ENCODE measurements around the gene NCOA7.

NCOA7 gene

DNA sequence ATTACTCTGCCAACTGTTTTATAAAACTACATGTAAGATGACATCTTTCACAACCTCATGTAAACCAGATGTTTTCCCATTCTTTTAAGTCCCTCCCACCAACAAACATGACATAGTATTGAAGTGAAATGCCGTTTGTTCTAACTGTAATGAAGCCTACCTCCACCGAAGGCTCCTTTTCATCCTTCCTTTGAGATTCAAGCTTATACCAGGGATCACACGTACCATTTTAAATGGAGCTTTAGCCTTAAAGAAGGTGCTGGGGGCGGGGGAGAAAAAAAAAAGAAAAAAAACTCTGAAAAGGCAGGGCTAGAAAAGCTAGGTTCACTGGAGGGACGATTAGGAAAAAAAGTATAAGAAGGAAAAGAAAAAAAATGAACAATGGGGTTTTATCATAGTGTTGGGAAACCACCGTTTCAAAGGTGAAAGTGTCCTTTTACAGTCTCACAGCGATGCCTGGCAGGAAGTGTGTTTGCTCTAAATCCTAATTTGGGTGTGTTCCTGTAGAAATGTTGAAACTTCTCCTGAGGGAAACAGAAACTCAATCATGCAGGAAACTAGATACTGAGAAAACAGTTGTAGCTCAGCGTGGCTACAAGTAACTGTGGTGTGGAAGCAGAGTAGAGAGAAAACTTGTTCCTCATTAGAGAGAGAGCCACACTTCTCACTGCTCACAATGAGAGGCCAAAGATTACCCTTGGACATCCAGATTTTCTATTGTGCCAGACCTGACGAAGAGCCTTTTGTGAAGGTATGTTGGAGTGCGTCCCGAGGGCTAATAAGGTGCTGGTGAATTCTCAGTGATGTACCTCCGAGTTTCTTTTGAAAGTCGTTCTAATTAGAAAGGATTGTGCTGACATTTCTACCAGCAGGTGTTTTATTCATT lies 128.2 kb downstream of the NCOA7 start:
- no peaks in the 10 kb centered on the region for H3K4me1 ChIP-seq (ENCODE audit: insufficient read depth, insufficient read length)
- H3K4me3 ChIP-seq (ENCODE audit: insufficient read length, low read depth), result no peak overlapping the region
- H3K9ac ChIP-seq (ENCODE audit: insufficient read length, low read depth), result no peak overlapping the region
- H3K36me3 ChIP-seq (ENCODE audit: insufficient read depth, insufficient read length, low read length), result peaks cover 6% of the 10 kb centered on the region
- no peak for DNase-seq (ENCODE audit: low read depth, low spot score)
- TF ChIP-seq YY1 (IDR thresholded peaks at IDR 0.05; ENCODE audit: insufficient read depth, insufficient read length) (no peak), SUZ12 (IDR thresholded peaks at IDR 0.05; ENCODE audit: extremely low read depth, insufficient read depth, insufficient read length) (no peak), ZNF274 (IDR thresholded peaks at IDR 0.05; ENCODE audit: low read depth, low read length) (no peak)
- H3K27me3 ChIP-seq (ENCODE audit: insufficient read depth, insufficient read length), result no peaks in the 10 kb centered on the region
- no peaks in the 10 kb centered on the region for H3K9me3 ChIP-seq (ENCODE audit: insufficient read depth, low read length)

DNA sequence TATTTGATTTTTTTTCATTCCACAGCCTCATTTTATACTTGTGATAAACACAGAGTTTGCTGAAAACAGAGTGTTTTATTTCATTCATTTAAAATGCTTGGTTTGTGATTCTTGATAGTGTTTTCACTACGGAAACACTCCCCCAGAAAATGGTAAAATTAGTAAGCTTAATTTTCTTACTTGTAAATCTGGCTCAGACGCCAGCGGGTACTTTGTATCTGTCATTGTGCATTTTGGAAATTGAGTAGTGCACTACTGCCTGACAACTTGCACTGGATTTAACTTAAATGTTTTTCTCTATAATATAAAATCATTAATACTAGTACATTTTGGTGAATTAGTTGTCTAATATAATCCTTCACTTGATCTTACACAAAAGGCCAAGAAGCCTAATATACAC lies 128.9 kb downstream of the NCOA7 start:
- Histone ChIP-seq H3K27me3 (ENCODE audit: insufficient read depth, insufficient read length) (no peaks in the 10 kb centered on the region), H3K9me3 (ENCODE audit: insufficient read depth, low read length) (no peaks in the 10 kb centered on the region), H3K4me3 (ENCODE audit: insufficient read length, low read depth) (no peak overlapping the region), H3K9ac (ENCODE audit: insufficient read length, low read depth) (no peak overlapping the region), H3K36me3 (ENCODE audit: insufficient read depth, insufficient read length, low read length) (peaks cover 6% of the 10 kb centered on the region), H3K4me1 (ENCODE audit: insufficient read depth, insufficient read length) (no peaks in the 10 kb centered on the region)
- TF ChIP-seq ZNF274 (IDR thresholded peaks at IDR 0.05; ENCODE audit: low read depth, low read length) (no peak), SUZ12 (IDR thresholded peaks at IDR 0.05; ENCODE audit: extremely low read depth, insufficient read depth, insufficient read length) (no peak), YY1 (IDR thresholded peaks at IDR 0.05; ENCODE audit: insufficient read depth, insufficient read length) (no peak)
- DNase-seq (ENCODE audit: low read depth, low spot score), result no peak

DNA sequence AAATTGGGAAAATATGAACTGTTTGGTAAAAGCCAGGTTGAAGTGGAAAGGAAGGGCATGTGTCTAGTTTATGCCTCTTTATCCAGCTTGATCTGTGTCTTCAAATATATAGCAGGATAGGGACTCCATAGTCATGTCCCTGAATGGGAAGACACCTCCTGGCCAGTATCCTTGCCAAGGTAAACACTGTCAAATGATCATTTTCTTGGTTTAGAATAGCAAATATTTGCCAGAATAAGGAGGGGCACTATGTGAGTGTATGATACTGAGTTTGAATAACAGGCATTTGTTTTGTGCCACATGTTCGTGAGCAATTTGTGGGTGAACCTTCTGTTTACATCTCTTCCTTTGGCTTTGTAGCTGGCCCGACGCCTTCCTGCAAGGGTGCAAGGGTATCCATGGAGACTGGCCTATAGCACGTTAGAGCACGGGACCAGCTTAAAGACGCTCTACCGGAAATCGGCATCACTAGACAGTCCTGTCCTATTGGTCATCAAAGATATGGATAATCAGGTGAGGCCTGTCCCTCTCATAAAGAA lies 131.6 kb downstream of the NCOA7 start:
- Histone ChIP-seq H3K4me1 (ENCODE audit: insufficient read depth, insufficient read length) (no peaks in the 10 kb centered on the region), H3K9me3 (ENCODE audit: insufficient read depth, low read length) (no peaks in the 10 kb centered on the region), H3K36me3 (ENCODE audit: insufficient read depth, insufficient read length, low read length) (peaks cover 2% of the 10 kb centered on the region), H3K4me3 (ENCODE audit: insufficient read length, low read depth) (no peak overlapping the region), H3K27me3 (ENCODE audit: insufficient read depth, insufficient read length) (no peaks in the 10 kb centered on the region), H3K9ac (ENCODE audit: insufficient read length, low read depth) (no peak overlapping the region)
- no peak for TF ChIP-seq SUZ12 (IDR thresholded peaks at IDR 0.05; ENCODE audit: extremely low read depth, insufficient read depth, insufficient read length)
- TF ChIP-seq YY1 (IDR thresholded peaks at IDR 0.05; ENCODE audit: insufficient read depth, insufficient read length), result no peak
- no peak for TF ChIP-seq ZNF274 (IDR thresholded peaks at IDR 0.05; ENCODE audit: low read depth, low read length)
- no peak for DNase-seq (ENCODE audit: low read depth, low spot score)

DNA sequence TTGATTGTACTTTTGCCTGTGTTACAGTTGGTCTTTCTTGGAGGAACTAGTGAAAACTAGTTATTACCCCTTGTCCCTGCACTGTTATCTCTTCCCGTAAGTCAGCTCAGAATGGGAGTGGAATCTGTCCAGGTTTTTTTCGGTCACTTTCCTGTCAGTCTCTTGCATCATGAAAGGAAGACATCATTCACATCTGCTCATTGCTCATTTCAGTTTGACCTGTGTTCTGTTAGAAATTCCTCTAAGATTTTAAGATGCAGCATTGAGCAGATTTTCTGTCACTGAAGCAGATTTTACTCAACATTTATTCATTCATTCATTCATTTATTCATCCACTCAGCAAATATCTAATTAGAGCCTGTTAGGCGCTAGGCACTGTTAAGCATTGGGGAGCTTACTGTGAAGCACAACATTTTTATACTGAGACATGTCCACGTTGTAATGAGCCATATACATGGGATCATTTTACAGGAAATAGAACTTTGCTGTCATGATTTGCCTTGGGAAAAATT lies 132.7 kb downstream of the NCOA7 start:
- Histone ChIP-seq H3K9me3 (ENCODE audit: insufficient read depth, low read length) (no peaks in the 10 kb centered on the region), H3K9ac (ENCODE audit: insufficient read length, low read depth) (no peak overlapping the region), H3K36me3 (ENCODE audit: insufficient read depth, insufficient read length, low read length) (peaks cover 2% of the 10 kb centered on the region), H3K4me3 (ENCODE audit: insufficient read length, low read depth) (no peak overlapping the region), H3K27me3 (ENCODE audit: insufficient read depth, insufficient read length) (no peaks in the 10 kb centered on the region), H3K4me1 (ENCODE audit: insufficient read depth, insufficient read length) (no peaks in the 10 kb centered on the region)
- no peak for DNase-seq (ENCODE audit: low read depth, low spot score)
- TF ChIP-seq SUZ12 (IDR thresholded peaks at IDR 0.05; ENCODE audit: extremely low read depth, insufficient read depth, insufficient read length) (no peak), ZNF274 (IDR thresholded peaks at IDR 0.05; ENCODE audit: low read depth, low read length) (no peak), YY1 (IDR thresholded peaks at IDR 0.05; ENCODE audit: insufficient read depth, insufficient read length) (no peak)

DNA sequence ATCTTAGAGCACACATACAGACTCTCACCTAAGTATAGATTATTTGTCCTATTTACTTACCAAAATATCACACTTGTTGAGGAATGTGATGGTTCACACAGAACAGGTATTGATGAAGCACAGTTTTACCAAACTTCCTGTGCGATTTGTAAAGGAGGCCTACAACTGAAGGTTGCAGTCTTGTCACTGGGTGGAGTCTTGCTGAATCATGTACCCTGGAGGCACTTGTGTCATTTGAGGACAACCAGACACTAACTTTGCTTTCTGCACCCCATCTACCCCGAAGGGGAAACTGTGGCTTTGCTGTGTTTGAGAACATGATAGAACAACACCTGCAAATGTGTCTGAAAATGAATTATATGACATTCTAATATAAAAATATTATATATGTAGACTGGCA lies 133.4 kb downstream of the NCOA7 start:
- no peak overlapping the region for H3K9ac ChIP-seq (ENCODE audit: insufficient read length, low read depth)
- no peaks in the 10 kb centered on the region for H3K9me3 ChIP-seq (ENCODE audit: insufficient read depth, low read length)
- H3K4me1 ChIP-seq (ENCODE audit: insufficient read depth, insufficient read length), result no peaks in the 10 kb centered on the region
- H3K27me3 ChIP-seq (ENCODE audit: insufficient read depth, insufficient read length), result no peaks in the 10 kb centered on the region
- DNase-seq (ENCODE audit: low read depth, low spot score), result no peak
- H3K36me3 ChIP-seq (ENCODE audit: insufficient read depth, insufficient read length, low read length), result peaks cover 2% of the 10 kb centered on the region
- TF ChIP-seq SUZ12 (IDR thresholded peaks at IDR 0.05; ENCODE audit: extremely low read depth, insufficient read depth, insufficient read length) (no peak), ZNF274 (IDR thresholded peaks at IDR 0.05; ENCODE audit: low read depth, low read length) (no peak), YY1 (IDR thresholded peaks at IDR 0.05; ENCODE audit: insufficient read depth, insufficient read length) (no peak)
- H3K4me3 ChIP-seq (ENCODE audit: insufficient read length, low read depth), result no peak overlapping the region

DNA sequence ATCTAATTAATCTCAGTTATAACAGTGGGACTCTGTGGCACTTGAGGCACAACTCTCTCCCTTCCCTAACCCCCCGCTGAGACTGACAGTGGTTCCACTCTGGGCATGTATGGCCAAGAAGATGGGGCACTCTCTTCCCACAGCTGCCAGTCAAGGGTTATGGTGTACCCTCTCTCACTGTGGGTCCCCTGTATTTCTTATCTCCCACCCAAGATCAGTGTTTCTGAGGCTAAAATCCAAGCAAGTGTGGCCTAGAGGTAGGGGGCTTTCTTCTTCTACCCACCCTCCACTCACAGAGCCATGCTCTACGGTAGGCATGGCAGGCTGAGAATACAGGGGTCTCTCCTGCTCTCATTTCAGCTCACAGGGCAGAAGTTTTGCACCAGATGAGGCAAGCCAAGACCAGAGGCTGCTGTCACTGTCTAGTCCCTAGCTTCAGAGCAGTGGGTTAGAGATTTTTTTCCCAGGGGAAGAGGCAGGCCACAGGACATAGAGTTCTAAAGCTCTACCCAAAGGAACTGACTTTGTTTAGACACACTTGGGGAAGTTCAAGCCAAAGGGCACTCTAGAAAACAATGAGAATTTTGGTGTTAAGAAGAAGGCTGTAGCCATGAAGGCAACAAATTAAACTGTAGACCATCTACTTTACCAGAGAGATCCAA lies 134.1 kb downstream of the NCOA7 start:
- TF ChIP-seq YY1 (IDR thresholded peaks at IDR 0.05; ENCODE audit: insufficient read depth, insufficient read length), result no peak
- no peak for TF ChIP-seq SUZ12 (IDR thresholded peaks at IDR 0.05; ENCODE audit: extremely low read depth, insufficient read depth, insufficient read length)
- TF ChIP-seq ZNF274 (IDR thresholded peaks at IDR 0.05; ENCODE audit: low read depth, low read length), result no peak
- peaks cover 2% of the 10 kb centered on the region for H3K36me3 ChIP-seq (ENCODE audit: insufficient read depth, insufficient read length, low read length)
- no peak overlapping the region for H3K4me3 ChIP-seq (ENCODE audit: insufficient read length, low read depth)
- no peaks in the 10 kb centered on the region for H3K27me3 ChIP-seq (ENCODE audit: insufficient read depth, insufficient read length)
- no peaks in the 10 kb centered on the region for H3K9me3 ChIP-seq (ENCODE audit: insufficient read depth, low read length)
- DNase-seq (ENCODE audit: low read depth, low spot score), result no peak
- no peak overlapping the region for H3K9ac ChIP-seq (ENCODE audit: insufficient read length, low read depth)
- H3K4me1 ChIP-seq (ENCODE audit: insufficient read depth, insufficient read length), result no peaks in the 10 kb centered on the region

DNA sequence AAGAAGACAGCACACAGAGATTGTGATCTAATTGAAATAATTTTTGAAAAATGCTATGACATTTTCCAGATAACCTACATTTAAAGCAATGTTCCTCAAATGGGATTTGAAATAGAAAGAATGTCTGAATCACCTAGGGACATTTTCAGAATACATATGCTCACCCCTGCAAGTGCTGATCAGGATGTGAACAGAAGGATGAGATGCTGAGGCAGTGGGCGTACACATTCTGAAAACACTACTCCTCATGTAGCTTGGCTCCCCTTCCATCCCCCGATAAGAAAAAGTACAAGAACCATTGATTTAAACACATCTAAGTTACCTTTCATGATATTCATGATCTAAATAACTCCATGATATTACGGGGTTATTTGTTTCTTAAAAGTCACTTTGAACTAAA lies 136.0 kb downstream of the NCOA7 start:
- no peak overlapping the region for H3K4me3 ChIP-seq (ENCODE audit: insufficient read length, low read depth)
- H3K9ac ChIP-seq (ENCODE audit: insufficient read length, low read depth), result no peak overlapping the region
- H3K36me3 ChIP-seq (ENCODE audit: insufficient read depth, insufficient read length, low read length), result peaks cover 2% of the 10 kb centered on the region
- H3K9me3 ChIP-seq (ENCODE audit: insufficient read depth, low read length), result no peaks in the 10 kb centered on the region
- no peaks in the 10 kb centered on the region for H3K27me3 ChIP-seq (ENCODE audit: insufficient read depth, insufficient read length)
- H3K4me1 ChIP-seq (ENCODE audit: insufficient read depth, insufficient read length), result no peaks in the 10 kb centered on the region
- no peak for DNase-seq (ENCODE audit: low read depth, low spot score)
- TF ChIP-seq YY1 (IDR thresholded peaks at IDR 0.05; ENCODE audit: insufficient read depth, insufficient read length) (no peak), ZNF274 (IDR thresholded peaks at IDR 0.05; ENCODE audit: low read depth, low read length) (no peak), SUZ12 (IDR thresholded peaks at IDR 0.05; ENCODE audit: extremely low read depth, insufficient read depth, insufficient read length) (no peak)
